HG03442 (cell line): ENCODE measurements around the gene TK1.
A peak's percentile ranks its signal among the peaks of the same experiment; 100 is the strongest.
"Not testable (repeated sequence)": the region's sequence is repeated elsewhere in the genome, so short reads cannot be mapped to it uniquely, and the experiment has no call there.

ENCODE experiments used
- ATAC-seq: cut with Tn5 transposase; IDR thresholded peaks from one replicate; pipeline ENCODE4 v1.9.1; 2021; ENCODE audit warnings: mild to moderate bottlenecking, moderate library complexity; ENCODE audit not compliant: unreplicated experiment

The TK1 gene

GRCh38 chr17:78180083-78180482 lies 6.8 kb downstream of the TK1 start:
- ATAC-seq, result no peak

DNA sequence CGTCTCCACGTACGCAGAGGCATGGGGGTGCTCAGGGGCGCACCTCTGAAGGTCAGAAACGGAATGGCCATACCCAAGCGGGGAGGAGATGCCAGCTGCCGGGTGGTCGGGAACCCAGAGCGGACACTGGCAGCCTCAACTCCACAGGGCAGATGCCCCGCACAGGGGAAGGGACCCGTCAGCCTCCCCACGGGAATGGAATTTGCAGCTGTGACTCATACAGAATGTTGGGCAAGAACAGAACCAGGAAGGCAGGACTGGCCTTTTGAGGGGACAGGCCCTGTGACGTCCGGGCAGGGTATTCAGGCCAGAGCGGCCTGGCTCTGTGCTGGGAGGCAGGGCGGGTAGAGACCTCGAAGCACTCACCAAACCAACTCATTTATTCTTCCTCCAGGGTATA lies 7.5 kb downstream of the TK1 start:
- ATAC-seq, result no peak

- ATAC-seq, result no peak
Measured at GRCh38 chr17:78176548-78177025, 10.3 kb downstream of the TK1 start.

GRCh38 chr17:78175643-78175981 lies 11.2 kb downstream of the TK1 start:
- no peak for ATAC-seq

GRCh38 chr17:78174870-78175642 lies 11.8 kb downstream of the TK1 start:
- ATAC-seq, result no peak

DNA sequence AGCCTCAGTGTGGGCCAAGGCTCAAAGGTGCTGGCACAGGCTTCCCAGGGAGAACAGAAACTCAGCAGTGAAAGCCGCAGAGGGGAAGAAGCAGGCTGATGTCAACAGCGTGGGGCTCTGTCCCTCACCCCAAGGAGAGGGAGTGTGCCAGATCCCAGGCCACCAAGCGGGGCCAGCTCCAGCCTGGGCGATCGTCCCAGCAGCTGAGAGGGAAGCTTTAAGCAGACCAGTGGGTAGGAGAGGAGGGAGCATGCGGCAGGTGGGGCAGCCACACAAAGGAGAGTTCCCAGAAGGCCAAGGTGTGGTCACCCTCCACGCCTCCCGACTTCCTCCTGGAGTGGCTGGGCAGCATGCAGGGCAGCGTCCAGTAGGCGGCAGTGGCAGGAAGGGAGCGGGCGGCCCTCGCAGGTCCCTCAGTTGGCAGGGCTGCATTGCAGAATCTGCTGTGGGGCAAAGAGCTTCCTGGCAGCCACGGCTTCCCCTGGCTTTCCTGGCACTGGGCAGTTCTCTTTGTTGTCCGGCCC lies 12.4 kb downstream of the TK1 start:
- ATAC-seq, result no peak

DNA sequence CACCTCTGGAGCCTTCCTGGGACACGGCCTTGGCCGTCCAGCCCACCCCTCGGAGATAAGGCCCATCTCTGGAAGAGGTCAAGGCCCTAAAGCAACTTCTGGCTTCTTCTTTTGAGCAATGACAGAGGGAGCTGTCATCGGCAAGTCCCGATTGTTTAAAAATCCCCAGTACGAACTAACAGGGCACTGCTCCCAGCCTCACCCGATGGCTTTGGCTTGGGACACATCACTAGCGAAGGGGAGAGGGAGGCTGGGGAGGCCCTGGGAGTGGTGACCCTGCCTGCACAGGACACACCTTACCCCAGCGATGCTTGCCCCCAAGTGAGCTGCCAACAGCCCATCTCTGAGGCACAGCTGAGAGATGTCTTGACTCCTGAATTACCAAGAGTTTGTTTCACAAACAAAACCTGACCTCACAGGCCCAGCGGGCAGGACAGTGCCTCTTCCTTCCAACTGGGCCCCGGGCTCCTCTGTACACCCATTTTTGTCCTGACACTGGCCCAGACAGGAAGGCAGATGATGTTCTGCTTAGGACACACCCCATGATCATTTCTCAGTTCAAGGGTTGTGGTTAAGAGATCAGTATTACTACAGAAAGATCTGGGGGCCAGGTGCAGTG lies 13.6 kb downstream of the TK1 start:
- ATAC-seq, result no peak

DNA sequence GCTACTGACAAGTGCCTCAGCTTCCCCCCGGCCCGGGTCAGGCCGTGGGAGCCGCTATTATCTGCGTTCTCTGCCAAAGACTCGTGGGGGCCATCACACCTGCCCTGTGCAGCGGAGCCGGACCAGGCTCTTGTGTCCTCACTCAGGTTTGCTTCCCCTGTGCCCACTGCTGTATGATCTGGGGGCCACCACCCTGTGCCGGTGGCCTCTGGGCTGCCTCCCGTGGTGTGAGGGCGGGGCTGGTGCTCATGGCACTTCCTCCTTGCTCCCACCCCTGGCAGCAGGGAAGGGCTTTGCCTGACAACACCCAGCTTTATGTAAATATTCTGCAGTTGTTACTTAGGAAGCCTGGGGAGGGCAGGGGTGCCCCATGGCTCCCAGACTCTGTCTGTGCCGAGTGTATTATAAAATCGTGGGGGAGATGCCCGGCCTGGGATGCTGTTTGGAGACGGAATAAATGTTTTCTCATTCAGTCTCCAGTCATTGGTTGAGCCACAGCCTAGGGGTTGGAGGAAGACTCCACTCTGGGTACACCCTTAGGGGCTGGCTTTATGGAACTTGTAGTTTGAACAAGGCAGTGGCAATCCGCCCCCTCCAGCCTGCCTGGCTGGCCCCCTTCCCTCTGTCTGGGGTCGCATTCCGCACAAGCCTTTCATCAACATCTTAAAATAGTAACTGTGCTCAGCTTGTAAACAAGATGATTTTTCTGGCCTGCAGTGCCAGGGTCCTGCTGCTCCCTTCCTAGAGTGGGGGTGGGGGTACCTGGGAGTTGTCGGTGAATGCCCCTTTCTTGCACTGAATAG lies 14.4 kb downstream of the TK1 start:
- ATAC-seq, result no peak

GRCh38 chr17:78171591-78172248 lies 15.1 kb downstream of the TK1 start:
- ATAC-seq, result not testable (repeated sequence)

DNA sequence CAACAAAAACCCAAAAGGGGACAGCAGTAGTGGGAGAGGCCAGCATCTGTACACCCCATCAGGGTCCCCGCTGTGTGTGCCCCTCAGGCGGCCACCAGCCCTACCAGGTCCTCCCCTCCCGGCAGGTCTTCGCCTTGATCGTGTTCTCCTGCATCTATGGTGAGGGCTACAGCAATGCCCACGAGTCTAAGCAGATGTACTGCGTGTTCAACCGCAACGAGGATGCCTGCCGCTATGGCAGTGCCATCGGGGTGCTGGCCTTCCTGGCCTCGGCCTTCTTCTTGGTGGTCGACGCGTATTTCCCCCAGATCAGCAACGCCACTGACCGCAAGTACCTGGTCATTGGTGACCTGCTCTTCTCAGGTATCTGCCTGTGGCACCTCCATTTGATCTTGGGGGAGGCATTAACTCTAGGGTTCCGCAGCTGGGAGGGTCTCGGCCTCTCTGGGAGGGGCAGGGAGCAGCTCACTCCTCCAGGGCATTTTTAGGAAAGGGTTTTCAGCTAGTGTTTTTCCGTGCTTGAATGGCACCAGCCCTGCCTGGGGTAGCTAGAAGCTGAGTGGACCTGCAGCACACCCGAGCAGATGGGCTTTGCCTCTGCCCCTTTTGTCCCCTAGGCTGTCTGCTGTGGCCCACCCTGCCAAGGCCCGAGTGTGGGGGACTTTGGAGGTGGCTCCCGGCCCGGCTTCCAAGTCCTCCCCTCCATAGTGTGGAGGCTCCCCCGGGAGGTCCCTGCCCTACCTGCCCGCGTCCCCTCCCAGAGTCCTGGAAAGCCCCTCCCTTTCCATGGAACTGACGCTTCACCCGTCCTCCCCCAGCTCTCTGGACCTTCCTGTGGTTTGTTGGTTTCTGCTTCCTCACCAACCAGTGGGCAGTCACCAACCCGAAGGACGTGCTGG lies 15.9 kb downstream of the TK1 start:
- no peak for ATAC-seq

GRCh38 chr17:78168903-78169793 lies 17.7 kb downstream of the TK1 start:
- peak; percentile 22 for ATAC-seq

GRCh38 chr17:78168242-78168902 lies 18.5 kb downstream of the TK1 start, which contains the start of gene SYNGR2:
Gene SYNGR2 (plus strand): TSS chr17:78168581. CDS start chr17:78168617, 36 bp downstream.
- peak; percentile 47 for ATAC-seq

DNA sequence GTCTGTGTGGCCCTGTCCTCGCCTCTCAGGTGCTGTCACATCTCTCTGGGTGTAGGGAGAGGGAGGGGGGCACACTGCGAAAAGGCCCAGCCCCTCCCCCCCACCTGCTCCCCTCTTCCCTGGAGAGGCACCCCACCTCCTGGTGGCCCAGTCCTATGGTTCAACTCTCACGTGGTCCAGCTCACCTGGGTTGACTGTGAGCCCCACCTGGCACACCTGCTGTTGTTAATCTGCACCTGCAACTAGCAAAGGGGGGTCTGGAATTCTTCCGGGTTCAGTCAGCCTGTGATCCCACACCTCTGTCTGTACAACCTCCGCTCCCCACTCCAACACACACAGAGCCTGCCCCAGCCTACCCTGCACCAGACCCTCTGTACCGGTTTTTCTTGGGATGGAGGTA lies 20.4 kb downstream of the TK1 start:
- ATAC-seq, result no peak

- ATAC-seq, result no peak
Measured at GRCh38 chr17:78164748-78165607, 21.9 kb downstream of the TK1 start.

DNA sequence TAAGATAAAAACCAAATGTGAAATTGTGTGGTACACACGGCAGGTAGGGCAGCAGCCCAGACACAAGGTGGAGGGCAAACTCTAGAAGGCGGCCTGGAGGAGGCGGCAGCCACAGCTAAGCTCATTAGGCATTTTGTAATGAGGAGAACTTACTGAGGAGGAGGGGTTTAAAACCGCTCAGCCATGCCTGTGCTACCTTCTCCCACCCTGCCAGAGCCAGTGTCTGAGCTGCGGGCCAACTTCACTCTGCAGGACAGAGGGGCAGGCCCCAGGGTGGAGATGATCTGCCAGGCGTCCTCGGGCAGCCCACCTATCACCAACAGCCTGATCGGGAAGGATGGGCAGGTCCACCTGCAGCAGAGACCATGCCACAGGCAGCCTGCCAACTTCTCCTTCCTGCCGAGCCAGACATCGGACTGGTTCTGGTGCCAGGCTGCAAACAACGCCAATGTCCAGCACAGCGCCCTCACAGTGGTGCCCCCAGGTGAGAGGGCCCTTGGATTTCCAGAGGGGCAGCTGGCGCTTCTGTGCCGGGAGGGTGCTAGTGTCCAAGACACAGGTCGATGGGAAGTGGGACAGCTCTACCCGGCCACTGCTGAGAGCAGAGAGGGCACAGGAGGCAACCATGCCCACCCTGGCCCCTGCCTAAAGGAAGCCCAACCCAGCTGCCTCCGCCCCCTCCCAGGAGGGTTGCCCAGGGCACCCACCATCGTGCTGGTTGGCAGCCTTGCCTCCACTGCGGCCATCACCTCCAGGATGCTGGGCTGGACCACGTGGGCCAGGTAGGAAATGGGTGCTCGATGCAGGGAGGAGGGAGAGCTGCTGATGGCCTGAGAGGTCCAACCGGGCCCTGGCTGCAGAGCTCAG lies 22.7 kb downstream of the TK1 start:
- no peak for ATAC-seq

DNA sequence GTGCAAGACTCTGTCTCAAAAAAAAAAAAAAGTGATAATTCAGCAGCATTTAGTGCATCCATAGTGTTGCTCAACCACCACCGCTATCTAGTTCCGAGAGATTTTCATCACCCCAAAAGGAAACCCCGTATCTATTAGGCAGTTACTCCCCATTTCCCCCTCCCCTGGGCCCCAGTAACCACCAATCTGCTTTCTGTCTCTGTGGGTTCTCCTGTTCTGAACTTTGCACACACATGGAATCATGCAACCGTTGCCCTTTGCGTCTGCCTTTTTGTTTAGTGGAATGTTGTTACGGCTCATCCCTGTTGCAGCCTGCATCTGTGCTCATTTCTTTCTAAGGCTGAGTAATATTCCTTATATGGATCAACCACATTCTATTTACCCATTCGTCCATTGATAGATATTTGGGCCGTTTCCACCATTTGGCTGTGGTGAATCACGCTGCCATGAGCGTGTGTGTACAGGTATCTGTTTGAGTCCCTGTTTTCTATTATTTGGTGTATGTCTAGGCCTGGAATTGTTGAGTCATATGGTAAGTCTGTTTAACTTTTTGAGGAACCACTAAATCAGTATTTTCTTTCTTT lies 27.2 kb downstream of the TK1 start:
- no peak for ATAC-seq
